Measurements from ENCODE around the gene PAPPA.

PAPPA gene

DNA sequence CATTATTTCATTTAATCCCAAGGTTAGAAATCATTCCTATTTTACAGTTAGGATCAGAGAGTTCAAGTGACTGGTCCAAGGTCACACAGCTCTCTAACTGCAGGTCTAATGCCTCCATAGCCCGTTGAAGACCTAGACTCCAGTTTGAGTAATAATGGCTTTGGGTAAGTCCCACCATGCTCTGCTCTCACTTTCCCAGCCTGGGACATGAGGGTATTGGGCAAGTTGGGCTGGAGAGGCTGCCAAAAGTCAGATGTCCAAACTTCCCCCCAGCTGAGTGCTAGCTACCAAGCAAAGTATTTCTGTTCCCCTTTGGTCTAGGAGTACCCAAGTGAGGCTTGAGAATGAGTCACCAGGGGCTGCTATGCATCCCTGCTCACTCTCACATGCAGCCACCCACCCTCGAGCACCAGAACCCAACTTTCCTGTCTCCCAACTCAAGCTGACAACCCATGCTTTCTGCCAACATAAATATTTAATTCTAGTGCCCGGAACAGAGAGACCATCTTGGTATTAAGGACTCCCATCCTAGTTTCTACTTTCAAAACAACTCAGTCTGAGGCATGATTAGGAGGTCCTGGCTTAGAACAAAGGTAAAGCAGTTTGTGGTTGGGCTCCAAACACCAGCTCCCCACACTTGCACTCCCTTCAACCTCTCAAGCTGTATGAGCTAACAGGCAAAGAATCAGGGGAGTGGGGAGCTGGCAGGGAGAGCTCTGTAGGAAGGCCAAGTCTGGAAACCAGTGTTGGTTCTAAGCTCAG is 297.0 kb downstream of the PAPPA start:
- no peaks in the 10 kb centered on the region for H3K79me2 ChIP-seq (ENCODE audit: insufficient read depth, low read length)
- no peak overlapping the region for H3K4me2 ChIP-seq (ENCODE audit: low read depth, low read length, poor library complexity, severe bottlenecking)
- H2AFZ ChIP-seq (ENCODE audit: low read depth, low read length, severe bottlenecking) = no peak overlapping the region
- H3K27ac ChIP-seq (ENCODE audit: low read depth, low read length) = no peak overlapping the region
- H3K9ac ChIP-seq (ENCODE audit: low read length) = no peak overlapping the region
- TF ChIP-seq, protein P1, sequence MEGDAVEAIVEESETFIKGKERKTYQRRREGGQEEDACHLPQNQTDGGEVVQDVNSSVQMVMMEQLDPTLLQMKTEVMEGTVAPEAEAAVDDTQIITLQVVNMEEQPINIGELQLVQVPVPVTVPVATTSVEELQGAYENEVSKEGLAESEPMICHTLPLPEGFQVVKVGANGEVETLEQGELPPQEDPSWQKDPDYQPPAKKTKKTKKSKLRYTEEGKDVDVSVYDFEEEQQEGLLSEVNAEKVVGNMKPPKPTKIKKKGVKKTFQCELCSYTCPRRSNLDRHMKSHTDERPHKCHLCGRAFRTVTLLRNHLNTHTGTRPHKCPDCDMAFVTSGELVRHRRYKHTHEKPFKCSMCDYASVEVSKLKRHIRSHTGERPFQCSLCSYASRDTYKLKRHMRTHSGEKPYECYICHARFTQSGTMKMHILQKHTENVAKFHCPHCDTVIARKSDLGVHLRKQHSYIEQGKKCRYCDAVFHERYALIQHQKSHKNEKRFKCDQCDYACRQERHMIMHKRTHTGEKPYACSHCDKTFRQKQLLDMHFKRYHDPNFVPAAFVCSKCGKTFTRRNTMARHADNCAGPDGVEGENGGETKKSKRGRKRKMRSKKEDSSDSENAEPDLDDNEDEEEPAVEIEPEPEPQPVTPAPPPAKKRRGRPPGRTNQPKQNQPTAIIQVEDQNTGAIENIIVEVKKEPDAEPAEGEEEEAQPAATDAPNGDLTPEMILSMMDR (IDR thresholded peaks at IDR 0.05; ENCODE audit: insufficient read depth, low read length, poor library complexity, severe bottlenecking) = no peak
- no peak for TF ChIP-seq EZH2phosphoT487 (conservative IDR thresholded peaks at IDR 0.05; ENCODE audit: low read length)
- H3K9me3 ChIP-seq (ENCODE audit: insufficient read depth, low read length) = no peaks in the 10 kb centered on the region
- H3K36me3 ChIP-seq (ENCODE audit: low read length) = no peaks in the 10 kb centered on the region
- H3F3A ChIP-seq (ENCODE audit: insufficient read depth) = no peaks in the 10 kb centered on the region
- H4K20me1 ChIP-seq (ENCODE audit: low read depth, low read length) = no peaks in the 10 kb centered on the region
- no peak overlapping the region for H3K4me3 ChIP-seq (ENCODE audit: insufficient read depth, low read length, poor library complexity, severe bottlenecking)
- no peaks in the 10 kb centered on the region for H3K9me2 ChIP-seq (replicated peaks; ENCODE audit: insufficient read depth, low read length)
- no peaks in the 10 kb centered on the region for H3K27me3 ChIP-seq (ENCODE audit: low read length)

DNA sequence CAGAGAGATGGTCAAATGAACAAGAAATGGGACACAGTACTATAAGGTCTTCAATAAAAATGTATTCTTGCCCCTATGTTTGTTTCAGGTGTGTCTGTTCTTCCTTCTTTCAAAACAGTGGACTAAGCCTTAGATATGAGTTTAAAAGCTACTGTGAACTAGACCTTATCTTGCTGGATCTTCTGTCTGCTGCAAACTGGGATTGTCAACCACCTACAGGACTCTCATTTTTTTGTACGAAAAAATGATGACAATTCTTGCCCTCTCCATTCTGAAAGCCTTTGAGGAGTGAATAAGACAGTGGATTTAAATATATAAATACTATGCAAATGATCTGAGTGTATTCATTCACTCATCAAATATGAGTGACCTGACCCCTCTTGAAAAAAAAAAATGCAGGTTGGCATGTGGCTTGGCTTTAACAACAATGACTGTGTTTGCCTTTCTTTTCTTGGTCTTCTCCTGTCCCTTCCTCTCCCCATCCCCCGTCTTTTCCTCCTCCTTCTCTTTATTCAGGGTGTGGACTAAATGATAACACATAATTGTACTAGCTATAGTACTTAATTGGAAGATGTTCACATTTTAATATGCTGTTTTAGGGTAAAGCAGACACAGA is 298.0 kb downstream of the PAPPA start:
- Histone ChIP-seq H3K9me2 (replicated peaks; ENCODE audit: insufficient read depth, low read length) (no peaks in the 10 kb centered on the region), H3K4me3 (ENCODE audit: insufficient read depth, low read length, poor library complexity, severe bottlenecking) (no peak overlapping the region), H3K4me2 (ENCODE audit: low read depth, low read length, poor library complexity, severe bottlenecking) (no peak overlapping the region), H3K9ac (ENCODE audit: low read length) (no peak overlapping the region), H3K27ac (ENCODE audit: low read depth, low read length) (no peak overlapping the region), H3K79me2 (ENCODE audit: insufficient read depth, low read length) (no peaks in the 10 kb centered on the region), H3K9me3 (ENCODE audit: insufficient read depth, low read length) (no peaks in the 10 kb centered on the region), H4K20me1 (ENCODE audit: low read depth, low read length) (no peaks in the 10 kb centered on the region), H3F3A (ENCODE audit: insufficient read depth) (no peaks in the 10 kb centered on the region), H3K36me3 (ENCODE audit: low read length) (no peaks in the 10 kb centered on the region), H3K27me3 (ENCODE audit: low read length) (no peaks in the 10 kb centered on the region), H2AFZ (ENCODE audit: low read depth, low read length, severe bottlenecking) (no peak overlapping the region)
- TF ChIP-seq, protein P1 (IDR thresholded peaks at IDR 0.05; ENCODE audit: insufficient read depth, low read length, poor library complexity, severe bottlenecking) = no peak
- no peak for TF ChIP-seq EZH2phosphoT487 (conservative IDR thresholded peaks at IDR 0.05; ENCODE audit: low read length)

Measured in SU-DHL-6 (cell line).